Mesendoderm (in vitro differentiated cells): Measurements from ENCODE around the gene PGAM2.
"Not testable (repeated sequence)": the region's sequence is repeated elsewhere in the genome, so short reads cannot be mapped to it uniquely, and the experiment has no call there.

Experiments
- DNase-seq: peaks from one replicate; pipeline ENCODE4 v3.0.0; 2013
- H2AK5ac ChIP-seq: 2 replicates; pipeline ENCODE4 v1.6.1; 2013; ENCODE audit warnings: low read length, inconsistent platforms
- H2BK120ac ChIP-seq: 2 replicates; pipeline ENCODE4 v1.6.1; 2013; ENCODE audit warnings: low read depth, mild to moderate bottlenecking, low read length, moderate library complexity, mixed read lengths
- H2BK15ac ChIP-seq: replicated peaks from 2 replicates; pipeline ENCODE4 v1.6.1; 2013; ENCODE audit warnings: low read depth, mild to moderate bottlenecking, moderate library complexity
- H2BK5ac ChIP-seq: 2 replicates; pipeline ENCODE4 v1.6.1; 2013; ENCODE audit warnings: low read length, inconsistent platforms
- H3K18ac ChIP-seq: 2 replicates; pipeline ENCODE4 v1.6.1; 2013; ENCODE audit warnings: mild to moderate bottlenecking, low read length, mixed read lengths
- H3K23ac ChIP-seq: one replicate; pipeline ENCODE4 v1.6.1; 2013; ENCODE audit warnings: low read length
- H3K27ac ChIP-seq: 2 replicates; pipeline ENCODE4 v1.5.1; 2013; ENCODE audit warnings: low read depth, mild to moderate bottlenecking, inconsistent platforms, low read length, moderate library complexity
- H3K27me3 ChIP-seq: 2 replicates; pipeline ENCODE4 v1.6.1; 2013; ENCODE audit warnings: low read length, control low read depth, mild to moderate bottlenecking, inconsistent platforms; ENCODE audit not compliant: insufficient read depth, poor library complexity
- H3K36me3 ChIP-seq: 2 replicates; pipeline ENCODE4 v1.6.1; 2013; ENCODE audit warnings: low read length, inconsistent platforms; ENCODE audit not compliant: control insufficient read depth, insufficient read depth
- H3K4ac ChIP-seq: one replicate; pipeline ENCODE4 v1.6.1; 2013; ENCODE audit warnings: low read depth, mild to moderate bottlenecking, low read length, moderate library complexity
- H3K4me1 ChIP-seq: 2 replicates; pipeline ENCODE4 v1.6.1; 2013; ENCODE audit warnings: low read depth, low read length, inconsistent platforms; ENCODE audit not compliant: control insufficient read depth
- H3K4me2 ChIP-seq: 2 replicates; pipeline ENCODE4 v1.6.1; 2013; ENCODE audit warnings: low read length
- H3K4me3 ChIP-seq: 2 replicates; pipeline ENCODE4 v1.5.1; 2013; ENCODE audit warnings: mild to moderate bottlenecking, low read length
- H3K56ac ChIP-seq: one replicate; pipeline ENCODE4 v1.6.1; 2013; ENCODE audit warnings: low read length
- H3K79me1 ChIP-seq: 2 replicates; pipeline ENCODE4 v1.6.1; 2013; ENCODE audit warnings: low read length, inconsistent platforms
- H3K79me2 ChIP-seq: 2 replicates; pipeline ENCODE4 v1.6.1; 2013; ENCODE audit warnings: mild to moderate bottlenecking, low read length; ENCODE audit not compliant: control insufficient read depth, insufficient read depth
- H3K9ac ChIP-seq: 2 replicates; pipeline ENCODE4 v1.6.1; 2013; ENCODE audit warnings: low read length, inconsistent platforms
- H4K5ac ChIP-seq: one replicate; pipeline ENCODE4 v1.6.1; 2013; ENCODE audit warnings: low read length
- H4K8ac ChIP-seq: one replicate; pipeline ENCODE4 v1.6.1; 2013; ENCODE audit warnings: low read depth, mild to moderate bottlenecking, control low read depth, low read length, moderate library complexity
- WGBS: extraction: QIAGEN DNeasy Blood & Tissue Kit; methylation state at CpG from one replicate; pipeline ENCODE4 v1.1.7; 2013; ENCODE audit warnings: low lambda C conversion rate, missing lambda C conversion rate; ENCODE audit not compliant: insufficient coverage; ENCODE audit errors: extremely low coverage; 5-methylcytosine and 5-hydroxymethylcytosine counted together

Gene PGAM2

GRCh38 chr7:44038961-44039558 lies 26.3 kb downstream of the PGAM2 start:
- not testable (repeated sequence) for H3K18ac ChIP-seq, H3K27me3 ChIP-seq, H3K79me1 ChIP-seq, H3K4ac ChIP-seq, H3K4me1 ChIP-seq, H2BK120ac ChIP-seq, H3K23ac ChIP-seq, H4K5ac ChIP-seq, H2AK5ac ChIP-seq, H4K8ac ChIP-seq, H3K4me3 ChIP-seq, H2BK15ac ChIP-seq, H2BK5ac ChIP-seq, H3K4me2 ChIP-seq, H3K56ac ChIP-seq, H3K9ac ChIP-seq, H3K79me2 ChIP-seq, H3K36me3 ChIP-seq, H3K27ac ChIP-seq
- no CpG with 5 or more reads among the region's 26 CpGs for WGBS
- DNase-seq: peak; percentile 75

- not testable (repeated sequence) for H3K4me3 ChIP-seq, H3K27me3 ChIP-seq, H4K8ac ChIP-seq, H3K56ac ChIP-seq, H3K27ac ChIP-seq, H3K23ac ChIP-seq, H3K79me2 ChIP-seq, H2BK5ac ChIP-seq, DNase-seq, H3K18ac ChIP-seq, H3K4ac ChIP-seq, H3K79me1 ChIP-seq, H3K4me2 ChIP-seq, H3K36me3 ChIP-seq, H4K5ac ChIP-seq, H3K4me1 ChIP-seq, H3K9ac ChIP-seq, H2BK15ac ChIP-seq, H2AK5ac ChIP-seq, H2BK120ac ChIP-seq
- WGBS: no CpG with 5 or more reads among the region's 12 CpGs
Measured at GRCh38 chr7:44038553-44038952, 26.8 kb downstream of the PGAM2 start.

- not testable (repeated sequence) for H3K4me2 ChIP-seq, DNase-seq, H3K23ac ChIP-seq, H3K56ac ChIP-seq, H4K8ac ChIP-seq, H3K4ac ChIP-seq, H2BK15ac ChIP-seq, H3K36me3 ChIP-seq, H3K18ac ChIP-seq, H2BK5ac ChIP-seq, H3K4me3 ChIP-seq, H2AK5ac ChIP-seq, H3K79me2 ChIP-seq, H3K27me3 ChIP-seq, H2BK120ac ChIP-seq, H3K9ac ChIP-seq, H3K4me1 ChIP-seq, H4K5ac ChIP-seq, H3K79me1 ChIP-seq, H3K27ac ChIP-seq
- no CpG with 5 or more reads among the region's 2 CpGs for WGBS
Measured at GRCh38 chr7:44037951-44038350, 27.4 kb downstream of the PGAM2 start.

- not testable (repeated sequence) for H3K36me3 ChIP-seq, H4K8ac ChIP-seq, H3K27ac ChIP-seq, H3K79me1 ChIP-seq, H3K4me2 ChIP-seq, H3K79me2 ChIP-seq, H3K4me3 ChIP-seq, H2BK15ac ChIP-seq, H3K23ac ChIP-seq, H4K5ac ChIP-seq, H2BK5ac ChIP-seq, H3K9ac ChIP-seq, H2BK120ac ChIP-seq, H3K4me1 ChIP-seq, H2AK5ac ChIP-seq, H3K18ac ChIP-seq, H3K27me3 ChIP-seq, H3K56ac ChIP-seq, H3K4ac ChIP-seq
- WGBS: no CpG with 5 or more reads among the region's 10 CpGs
- DNase-seq: peak; percentile 63
Measured at GRCh38 chr7:44036364-44036763, 29.0 kb downstream of the PGAM2 start.

- not testable (repeated sequence) for H3K18ac ChIP-seq, H3K4me2 ChIP-seq, H3K9ac ChIP-seq, H3K27me3 ChIP-seq, H4K5ac ChIP-seq, H3K4ac ChIP-seq, H3K23ac ChIP-seq, H4K8ac ChIP-seq, H2BK120ac ChIP-seq, H3K27ac ChIP-seq, H3K4me3 ChIP-seq, H3K56ac ChIP-seq, H2BK15ac ChIP-seq, H2AK5ac ChIP-seq, H3K4me1 ChIP-seq, H3K36me3 ChIP-seq, H2BK5ac ChIP-seq, H3K79me1 ChIP-seq, H3K79me2 ChIP-seq, DNase-seq
- WGBS: no CpG with 5 or more reads among the region's 18 CpGs
Measured at GRCh38 chr7:44033971-44034844, 31.2 kb downstream of the PGAM2 start.
